ENCODE results near the gene TBX10. TPM values are rescaled to one million over a fixed set of nuclear protein-coding genes. Genes with fewer than 3 reads are reported as not detected.

TBX10 gene
- total RNA-seq, 1 experiment from 2014 or later = not detected

DNA sequence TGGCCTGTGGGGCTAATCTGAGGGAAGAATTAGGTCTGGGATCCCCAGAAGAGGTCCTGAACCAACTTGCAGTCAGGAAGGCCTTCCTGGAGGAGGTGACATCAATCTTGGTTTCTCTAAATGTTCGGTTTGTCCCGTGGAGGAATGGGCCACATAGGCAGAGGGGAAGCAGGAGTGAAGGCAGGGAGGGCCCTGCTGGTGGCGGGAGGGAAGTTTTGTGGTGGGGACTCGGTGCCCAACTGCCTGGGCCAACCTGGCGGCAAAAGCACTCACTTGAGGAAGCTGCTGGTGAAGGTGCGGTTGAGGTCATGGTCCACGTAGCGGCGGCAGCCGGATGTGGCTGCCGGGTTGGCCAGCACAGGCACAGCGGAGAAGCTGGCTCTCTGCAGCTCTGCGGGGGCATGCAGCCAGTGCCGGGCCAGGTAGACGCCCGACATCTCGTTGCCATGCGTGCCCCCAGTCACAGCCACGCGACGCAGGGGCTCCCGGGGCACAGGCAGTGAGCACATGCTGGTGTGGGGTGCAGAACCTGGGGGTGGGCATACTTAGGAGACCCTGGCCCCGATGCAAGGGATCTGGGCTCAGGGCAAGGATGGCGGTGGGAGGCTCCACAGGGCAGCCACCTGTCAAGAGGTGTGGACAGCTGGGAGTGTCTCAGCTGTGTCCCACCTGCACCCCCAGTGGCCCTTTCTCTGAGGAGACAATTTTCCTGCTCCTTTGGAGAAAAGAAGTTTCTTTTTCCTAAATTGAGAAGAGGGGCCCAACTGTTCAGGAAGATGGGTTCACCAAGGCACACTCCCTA is 7.2 kb upstream of the TBX10 start:
- BruUV-seq (replicated peaks) = no TSS peak
- H3K4me1 ChIP-seq (ENCODE audit: control insufficient read depth, insufficient read depth, low read length) = peaks cover 4% of the 10 kb centered on the region; the same call in 1 of the 2 replicates
- POLR2A ChIA-PET = interaction anchor here (0.7 kb wide), 1 partner anchor 12 kb away, joined by 4 read pairs; no protein-coding TSS in a partner anchor
- DNase-seq (ENCODE audit: low read depth, low spot score) = no peak
- TF ChIP-seq, protein P1, sequence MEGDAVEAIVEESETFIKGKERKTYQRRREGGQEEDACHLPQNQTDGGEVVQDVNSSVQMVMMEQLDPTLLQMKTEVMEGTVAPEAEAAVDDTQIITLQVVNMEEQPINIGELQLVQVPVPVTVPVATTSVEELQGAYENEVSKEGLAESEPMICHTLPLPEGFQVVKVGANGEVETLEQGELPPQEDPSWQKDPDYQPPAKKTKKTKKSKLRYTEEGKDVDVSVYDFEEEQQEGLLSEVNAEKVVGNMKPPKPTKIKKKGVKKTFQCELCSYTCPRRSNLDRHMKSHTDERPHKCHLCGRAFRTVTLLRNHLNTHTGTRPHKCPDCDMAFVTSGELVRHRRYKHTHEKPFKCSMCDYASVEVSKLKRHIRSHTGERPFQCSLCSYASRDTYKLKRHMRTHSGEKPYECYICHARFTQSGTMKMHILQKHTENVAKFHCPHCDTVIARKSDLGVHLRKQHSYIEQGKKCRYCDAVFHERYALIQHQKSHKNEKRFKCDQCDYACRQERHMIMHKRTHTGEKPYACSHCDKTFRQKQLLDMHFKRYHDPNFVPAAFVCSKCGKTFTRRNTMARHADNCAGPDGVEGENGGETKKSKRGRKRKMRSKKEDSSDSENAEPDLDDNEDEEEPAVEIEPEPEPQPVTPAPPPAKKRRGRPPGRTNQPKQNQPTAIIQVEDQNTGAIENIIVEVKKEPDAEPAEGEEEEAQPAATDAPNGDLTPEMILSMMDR (IDR thresholded peaks at IDR 0.05) = no peak
- TF ChIP-seq, protein P2, sequence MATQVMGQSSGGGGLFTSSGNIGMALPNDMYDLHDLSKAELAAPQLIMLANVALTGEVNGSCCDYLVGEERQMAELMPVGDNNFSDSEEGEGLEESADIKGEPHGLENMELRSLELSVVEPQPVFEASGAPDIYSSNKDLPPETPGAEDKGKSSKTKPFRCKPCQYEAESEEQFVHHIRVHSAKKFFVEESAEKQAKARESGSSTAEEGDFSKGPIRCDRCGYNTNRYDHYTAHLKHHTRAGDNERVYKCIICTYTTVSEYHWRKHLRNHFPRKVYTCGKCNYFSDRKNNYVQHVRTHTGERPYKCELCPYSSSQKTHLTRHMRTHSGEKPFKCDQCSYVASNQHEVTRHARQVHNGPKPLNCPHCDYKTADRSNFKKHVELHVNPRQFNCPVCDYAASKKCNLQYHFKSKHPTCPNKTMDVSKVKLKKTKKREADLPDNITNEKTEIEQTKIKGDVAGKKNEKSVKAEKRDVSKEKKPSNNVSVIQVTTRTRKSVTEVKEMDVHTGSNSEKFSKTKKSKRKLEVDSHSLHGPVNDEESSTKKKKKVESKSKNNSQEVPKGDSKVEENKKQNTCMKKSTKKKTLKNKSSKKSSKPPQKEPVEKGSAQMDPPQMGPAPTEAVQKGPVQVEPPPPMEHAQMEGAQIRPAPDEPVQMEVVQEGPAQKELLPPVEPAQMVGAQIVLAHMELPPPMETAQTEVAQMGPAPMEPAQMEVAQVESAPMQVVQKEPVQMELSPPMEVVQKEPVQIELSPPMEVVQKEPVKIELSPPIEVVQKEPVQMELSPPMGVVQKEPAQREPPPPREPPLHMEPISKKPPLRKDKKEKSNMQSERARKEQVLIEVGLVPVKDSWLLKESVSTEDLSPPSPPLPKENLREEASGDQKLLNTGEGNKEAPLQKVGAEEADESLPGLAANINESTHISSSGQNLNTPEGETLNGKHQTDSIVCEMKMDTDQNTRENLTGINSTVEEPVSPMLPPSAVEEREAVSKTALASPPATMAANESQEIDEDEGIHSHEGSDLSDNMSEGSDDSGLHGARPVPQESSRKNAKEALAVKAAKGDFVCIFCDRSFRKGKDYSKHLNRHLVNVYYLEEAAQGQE (IDR thresholded peaks at IDR 0.05; ENCODE audit: insufficient read depth in 1 of 2, low read depth in 2 of 2, low read length in 1 of 2) = no peak
- no peak for TF ChIP-seq POLR2AphosphoS5 (IDR thresholded peaks at IDR 0.05; ENCODE audit: low read depth, low read length)
- no peak for TF ChIP-seq SIN3A (IDR thresholded peaks at IDR 0.05; ENCODE audit: borderline replicate concordance, insufficient read depth, low read depth, low read length)
- TF ChIP-seq TCF7L2 (IDR thresholded peaks at IDR 0.05; ENCODE audit: low read depth, low read length) = no peak
- in situ Hi-C loops (cut with HindIII; ENCODE audit: low pct_unique_long_range_greater_than_20kb, low sequenced_read_pairs) (no loop called here), intact Hi-C loops (cut with micrococcal nuclease; ENCODE audit: unreplicated experiment) (loop anchor here (10.0 kb wide), 1 partner anchor 58 kb away; no protein-coding TSS in a partner anchor)
- ATAC-seq = no peak
- H3K9me3 ChIP-seq (ENCODE audit: control insufficient read depth, insufficient read depth, low read depth, low read length) = no peaks in the 10 kb centered on the region
- 0 out of 2 replicates have a peak, but pooled peaks cover 2% of the 10 kb centered on the region for H3K27me3 ChIP-seq (ENCODE audit: control insufficient read depth, insufficient read depth, low read length)
- H3K4me3 ChIP-seq (ENCODE audit: low read depth in 2 of 2, low read length in 2 of 2) = no peak overlapping the region
- CTCF ChIA-PET = interaction anchor here (0.6 to 1.4 kb wide), 2 partner anchors 13 to 149 kb away, joined by 3 to 4 read pairs; no protein-coding TSS in a partner anchor
- no peak overlapping the region for H3K27ac ChIP-seq (ENCODE audit: low read length)
- no peaks in the 10 kb centered on the region for H3K36me3 ChIP-seq (ENCODE audit: control insufficient read depth, insufficient read depth, low read length)

DNA sequence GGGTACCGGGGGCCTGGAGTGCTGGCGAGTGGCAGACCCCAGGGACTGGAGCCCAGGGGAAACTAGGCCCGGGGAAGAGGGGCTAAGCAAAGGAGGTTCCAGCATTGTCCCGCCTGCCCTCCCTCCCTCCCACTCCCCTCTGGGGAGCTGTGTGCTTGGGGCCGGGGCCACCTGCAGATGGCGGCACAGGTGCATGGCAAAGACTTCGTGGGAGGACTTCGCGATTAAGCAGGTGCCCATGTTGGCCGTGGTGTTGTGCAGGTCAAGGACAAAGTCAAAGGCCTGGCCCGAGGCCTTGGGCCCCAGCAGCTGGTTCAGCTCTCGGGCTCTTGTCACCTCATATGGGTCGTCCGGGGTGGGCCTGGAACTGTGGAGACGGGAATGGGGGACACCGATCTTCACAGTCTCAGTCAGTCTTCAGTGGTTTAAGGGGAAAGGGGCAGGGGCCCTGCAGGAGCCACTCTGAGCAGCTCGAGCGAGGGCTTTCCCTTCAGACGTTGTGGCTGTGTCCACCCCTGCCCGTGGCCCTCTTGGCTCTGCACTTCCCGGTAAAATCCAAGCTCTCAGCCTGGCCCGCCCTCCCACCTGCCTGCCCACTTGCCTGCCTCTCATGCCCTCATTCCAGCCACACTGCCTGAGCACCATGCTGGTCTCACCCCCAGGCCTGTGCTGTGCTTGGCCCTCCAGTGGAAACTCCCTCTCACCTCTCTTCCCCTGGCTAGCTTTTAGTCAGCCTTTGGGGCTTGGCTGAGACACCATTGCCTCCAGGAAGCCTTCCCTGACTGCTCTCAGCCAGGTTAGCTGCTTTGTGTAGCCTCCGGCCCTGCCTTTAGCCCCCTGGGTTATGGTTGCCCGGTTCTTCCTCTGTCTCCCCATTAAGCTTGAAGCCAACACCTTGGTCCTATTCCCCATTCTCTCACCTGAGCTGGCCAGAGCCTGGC is 6.2 kb upstream of the TBX10 start:
- intact Hi-C loops (cut with micrococcal nuclease; ENCODE audit: unreplicated experiment) (loop anchor here (10.0 kb wide), 1 partner anchor 59 kb away; no protein-coding TSS in a partner anchor), in situ Hi-C loops (cut with HindIII; ENCODE audit: low pct_unique_long_range_greater_than_20kb, low sequenced_read_pairs) (no loop called here)
- peaks cover 4% of the 10 kb centered on the region; the same call in 1 of the 2 replicates for H3K4me1 ChIP-seq (ENCODE audit: control insufficient read depth, insufficient read depth, low read length)
- no peaks in the 10 kb centered on the region for H3K36me3 ChIP-seq (ENCODE audit: control insufficient read depth, insufficient read depth, low read length)
- DNase-seq (ENCODE audit: low read depth, low spot score) = no peak
- no TSS peak for BruUV-seq (replicated peaks)
- no peak overlapping the region for H3K4me3 ChIP-seq (ENCODE audit: low read depth in 2 of 2, low read length in 2 of 2)
- H3K27ac ChIP-seq (ENCODE audit: low read length) = no peak overlapping the region
- no peaks in the 10 kb centered on the region for H3K27me3 ChIP-seq (ENCODE audit: control insufficient read depth, insufficient read depth, low read length)
- no peaks in the 10 kb centered on the region for H3K9me3 ChIP-seq (ENCODE audit: control insufficient read depth, insufficient read depth, low read depth, low read length)
- TF ChIP-seq, protein P2 (IDR thresholded peaks at IDR 0.05; ENCODE audit: insufficient read depth in 1 of 2, low read depth in 2 of 2, low read length in 1 of 2) = no peak
- TF ChIP-seq, protein P1 (IDR thresholded peaks at IDR 0.05) = peak; percentile 43
- no peak for TF ChIP-seq TCF7L2 (IDR thresholded peaks at IDR 0.05; ENCODE audit: low read depth, low read length)
- TF ChIP-seq SIN3A (IDR thresholded peaks at IDR 0.05; ENCODE audit: borderline replicate concordance, insufficient read depth, low read depth, low read length) = no peak
- no peak for TF ChIP-seq POLR2AphosphoS5 (IDR thresholded peaks at IDR 0.05; ENCODE audit: low read depth, low read length)
- ChIA-PET CTCF (interaction anchor here (0.6 to 1.4 kb wide), 5 partner anchors 14 to 150 kb away, joined by 3 to 9 read pairs (median 4); no protein-coding TSS in a partner anchor), POLR2A (interaction anchor here (0.6 to 0.7 kb wide), 2 partner anchors 11 to 284 kb away, joined by 4 to 8 read pairs; no protein-coding TSS in a partner anchor)
- no peak for ATAC-seq
